Measurements from ENCODE around the gene CUBN. TPM values are rescaled to one million over a fixed set of nuclear protein-coding genes. Genes with fewer than 3 reads are reported as not detected.
"Not testable (repeated sequence)": the region's sequence is repeated elsewhere in the genome, so short reads cannot be mapped to it uniquely, and the experiment has no call there.

The CUBN gene
- total RNA-seq, 1 donor from 2014 or later, result 0.12 TPM

DNA sequence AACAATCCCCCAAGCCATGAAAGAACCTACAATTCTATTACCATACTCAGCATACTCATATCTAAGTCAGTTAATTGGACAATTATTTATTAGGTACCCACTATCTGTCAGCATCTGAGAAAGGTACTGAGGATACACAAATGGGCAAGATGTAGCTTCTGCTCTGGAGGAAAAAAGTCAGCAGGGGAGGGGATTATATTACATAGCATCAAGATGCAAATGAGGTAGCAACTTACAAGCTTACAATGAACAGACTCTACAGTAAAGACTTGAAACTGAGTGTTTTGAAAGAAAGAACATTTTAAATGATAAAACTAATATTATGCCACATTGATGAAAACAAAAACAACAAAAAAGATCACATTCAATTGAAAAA, 10.8 kb upstream of the CUBN start:
- no peak for ATAC-seq

DNA sequence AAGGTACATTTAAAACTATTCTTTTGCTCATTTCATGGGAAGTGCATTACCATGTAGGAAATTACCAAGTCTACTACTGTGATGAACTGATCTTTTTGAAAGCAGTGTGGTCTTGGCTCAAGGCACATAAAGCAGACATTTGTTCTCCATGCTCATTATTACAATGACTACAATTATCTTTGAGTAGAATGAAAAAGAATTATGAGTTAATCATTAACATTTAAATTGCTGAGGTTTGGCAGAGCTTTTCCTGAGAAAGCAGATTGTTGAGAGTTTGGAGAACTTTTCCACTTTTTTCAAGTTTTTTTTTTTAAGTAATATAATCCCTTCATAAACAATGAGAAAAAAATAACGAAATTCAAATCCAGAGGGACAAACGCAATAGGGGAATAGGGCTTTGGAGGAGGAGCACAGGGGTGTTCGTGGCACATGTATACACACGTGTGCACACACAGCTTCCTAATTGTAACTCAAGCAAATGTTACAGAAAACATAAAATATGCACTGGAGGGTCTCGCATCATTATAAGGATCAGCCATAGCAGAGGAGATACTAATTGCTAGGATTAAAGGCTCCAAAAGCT, 8.9 kb upstream of the CUBN start:
- no peak for ATAC-seq

DNA sequence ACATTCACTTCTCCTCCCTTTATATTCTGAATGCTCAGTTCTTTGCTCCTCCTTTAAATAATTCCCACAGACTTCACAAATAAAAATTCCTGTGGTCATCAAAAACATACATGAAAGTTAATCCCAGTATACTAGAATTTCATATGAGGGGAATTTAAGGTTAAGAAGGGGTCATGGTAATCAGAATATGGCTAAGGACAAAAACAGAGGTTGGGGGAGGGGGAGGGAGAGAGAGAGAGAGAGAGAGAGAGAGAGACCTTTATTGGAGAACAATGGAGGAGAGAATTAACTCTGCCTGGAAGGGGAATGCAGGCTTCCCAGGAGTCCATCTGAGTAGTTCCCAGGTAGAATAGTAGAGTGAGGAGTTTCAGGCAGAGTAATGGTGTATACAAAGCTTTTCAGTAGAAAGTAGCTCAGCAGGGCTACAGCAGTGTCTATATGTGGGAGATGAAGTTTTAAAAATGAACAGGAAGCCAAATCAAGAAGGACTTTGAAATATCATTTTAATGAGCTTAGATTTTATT, 5.2 kb upstream of the CUBN start:
- no peak for ATAC-seq

DNA sequence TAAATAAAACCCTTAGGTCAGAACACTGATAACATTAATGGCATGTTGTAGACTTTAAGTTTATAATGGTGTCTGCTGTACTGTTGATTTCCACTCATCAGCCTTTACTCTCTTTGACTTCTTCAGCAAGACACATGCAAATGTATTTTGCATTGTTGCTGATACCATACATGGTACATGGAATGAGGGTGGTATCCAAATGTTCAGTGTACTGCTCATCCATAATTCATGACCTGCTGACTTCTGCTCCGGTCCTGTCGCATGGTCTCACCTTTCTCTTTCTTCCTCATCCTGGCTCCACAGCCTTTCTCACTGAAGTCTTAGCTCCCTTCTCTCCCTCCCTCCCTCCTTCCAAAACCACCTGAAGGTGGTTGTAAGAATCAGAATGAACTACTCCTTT, 4.7 kb upstream of the CUBN start:
- no peak for ATAC-seq

DNA sequence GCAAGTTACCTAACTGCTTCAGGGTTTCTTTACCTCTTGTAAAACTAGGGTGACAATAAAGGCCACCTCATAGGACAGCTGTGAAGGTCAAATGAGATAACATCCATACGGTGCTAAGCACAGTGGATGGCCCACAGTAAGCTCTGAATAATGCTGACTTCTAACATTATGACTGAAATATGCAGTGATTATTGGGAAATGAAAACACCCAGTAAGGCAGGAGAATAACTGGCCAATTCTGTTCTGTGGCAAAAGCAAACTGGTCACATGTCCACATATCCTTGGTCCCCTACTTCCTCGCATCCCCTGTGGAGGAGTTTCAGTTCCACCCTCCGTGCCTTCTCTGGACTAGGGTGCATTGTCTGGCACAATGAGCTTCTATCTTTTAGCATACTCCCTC, 1.4 kb downstream of the CUBN start:
- no peak for ATAC-seq

DNA sequence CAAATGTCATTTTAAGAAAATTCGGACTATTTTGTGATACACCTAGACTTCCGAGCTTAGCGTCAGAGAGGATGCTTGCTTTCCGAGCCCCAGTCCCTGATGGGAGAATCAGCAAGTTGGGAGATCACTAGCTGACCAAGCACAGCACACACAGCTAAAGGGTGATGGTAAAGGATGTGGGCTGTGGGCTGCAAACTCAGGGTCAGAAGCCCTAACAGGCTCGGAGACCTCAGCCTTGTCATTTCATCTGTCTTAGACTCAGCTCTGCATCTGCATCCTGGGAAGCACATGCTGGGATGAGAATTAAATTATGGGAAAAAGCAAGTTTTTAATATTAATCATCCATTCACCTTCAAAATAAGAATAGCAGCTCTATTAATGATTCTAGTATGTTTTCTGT, 3.3 kb downstream of the CUBN start:
- ATAC-seq, result no peak

DNA sequence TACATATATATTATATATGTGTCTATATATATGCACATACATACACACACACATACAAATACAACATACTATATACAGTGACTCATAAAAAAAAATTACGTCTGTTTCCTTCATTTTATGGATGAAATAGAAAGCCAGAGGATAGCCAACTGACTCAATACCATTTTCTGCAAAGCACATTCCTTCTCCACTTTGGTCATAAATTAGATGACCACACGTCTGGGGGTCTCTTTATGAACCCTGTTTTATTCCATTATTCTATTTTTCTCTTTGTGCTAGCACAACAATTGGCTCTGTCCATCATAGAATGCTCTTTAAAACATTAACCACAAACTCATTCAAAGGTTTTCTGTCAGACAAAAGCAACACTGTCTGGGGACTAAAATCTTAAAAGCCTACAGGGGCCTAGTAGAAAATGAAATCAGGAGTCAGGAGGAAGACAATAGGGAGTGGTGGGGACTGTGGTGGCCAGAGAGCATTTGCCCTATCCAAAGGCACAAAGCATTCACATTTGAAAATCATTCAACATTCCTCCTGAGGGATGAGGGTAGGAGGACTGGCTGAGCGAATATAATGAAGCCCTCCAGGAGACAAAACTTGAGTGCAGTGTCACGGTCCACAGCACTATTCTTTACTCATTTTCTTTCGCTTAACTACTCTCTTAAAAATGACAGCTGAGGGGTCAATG, 4.3 kb downstream of the CUBN start:
- ATAC-seq, result no peak

DNA sequence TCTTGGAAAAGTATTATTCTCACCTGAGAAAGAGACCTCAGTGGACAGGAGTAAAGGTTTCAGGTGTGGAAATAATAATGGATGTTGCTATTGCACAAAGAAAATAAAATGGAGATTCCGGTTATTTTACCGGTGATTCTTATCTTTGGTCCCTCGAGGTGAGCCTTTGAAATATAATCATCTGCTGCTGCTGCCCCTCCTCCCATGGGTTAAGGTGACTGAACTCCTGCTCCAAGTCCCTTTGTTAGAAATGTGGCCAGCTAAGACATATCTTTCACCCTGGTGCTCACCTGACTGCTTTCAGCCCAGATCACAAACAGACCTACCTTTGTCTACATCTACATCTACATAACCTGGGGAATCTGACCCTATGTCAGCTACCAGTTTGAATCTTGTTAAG, 5.7 kb downstream of the CUBN start:
- no peak for ATAC-seq

DNA sequence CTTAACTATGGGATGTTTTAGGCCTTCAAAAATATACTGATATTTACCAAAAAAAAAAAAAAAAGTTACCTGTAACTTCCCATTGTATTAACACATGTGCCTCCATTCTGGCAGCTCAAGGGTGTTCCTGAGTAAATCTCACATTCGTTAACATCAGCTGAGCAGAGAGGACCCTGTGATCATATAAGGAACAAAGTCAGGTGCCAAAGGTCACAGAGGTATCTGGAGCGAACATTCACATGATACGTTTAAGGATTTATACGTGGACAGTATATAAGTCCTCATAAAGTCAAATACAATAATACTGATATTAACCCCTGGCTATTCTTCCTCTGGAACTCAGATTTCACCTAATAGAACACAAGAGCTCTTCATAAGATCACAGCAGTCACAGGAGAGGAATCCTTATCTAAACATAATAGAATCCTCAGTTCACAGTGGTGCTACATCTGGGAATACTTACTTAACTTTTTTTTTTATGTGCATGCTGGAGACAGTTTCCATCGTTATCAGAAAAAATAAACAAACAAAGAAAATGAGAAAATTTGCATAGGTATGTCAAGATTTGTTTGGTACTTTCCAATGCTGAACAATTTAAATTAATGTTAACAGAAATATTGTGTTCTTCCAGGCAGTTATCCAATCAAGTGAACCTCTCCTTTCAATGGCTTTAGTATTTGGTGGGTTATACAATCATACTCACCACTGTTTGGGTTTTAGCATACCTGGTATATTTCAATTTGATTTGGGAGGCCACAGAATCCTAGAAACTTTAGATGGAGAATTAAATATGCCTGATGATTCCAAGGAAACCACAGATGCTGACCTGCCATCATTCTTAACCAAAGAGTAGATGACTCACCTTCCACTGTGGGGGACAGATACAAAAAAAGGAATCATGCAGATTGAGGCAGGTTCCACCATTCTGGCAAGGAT, 6.6 kb downstream of the CUBN start:
- no peak for ATAC-seq

DNA sequence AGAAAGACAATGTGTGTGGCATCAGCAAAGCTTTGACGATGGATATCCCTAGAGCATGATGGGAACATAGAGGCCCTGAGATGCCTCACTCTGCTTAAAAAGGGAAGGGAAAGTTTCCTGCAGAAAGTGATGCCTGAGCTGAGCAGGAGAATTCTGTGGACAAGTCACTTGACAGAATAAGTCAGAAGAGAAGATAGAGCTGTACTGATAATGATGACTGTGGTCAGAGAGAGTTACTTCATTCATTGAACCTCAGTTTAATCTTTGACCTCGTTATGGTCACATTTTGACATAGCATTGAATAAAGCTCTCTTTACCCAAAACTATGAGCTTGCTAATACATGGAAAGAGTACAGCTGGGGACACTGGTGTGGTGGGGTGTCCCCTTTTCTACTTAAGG, 7.6 kb downstream of the CUBN start:
- no peak for ATAC-seq

DNA sequence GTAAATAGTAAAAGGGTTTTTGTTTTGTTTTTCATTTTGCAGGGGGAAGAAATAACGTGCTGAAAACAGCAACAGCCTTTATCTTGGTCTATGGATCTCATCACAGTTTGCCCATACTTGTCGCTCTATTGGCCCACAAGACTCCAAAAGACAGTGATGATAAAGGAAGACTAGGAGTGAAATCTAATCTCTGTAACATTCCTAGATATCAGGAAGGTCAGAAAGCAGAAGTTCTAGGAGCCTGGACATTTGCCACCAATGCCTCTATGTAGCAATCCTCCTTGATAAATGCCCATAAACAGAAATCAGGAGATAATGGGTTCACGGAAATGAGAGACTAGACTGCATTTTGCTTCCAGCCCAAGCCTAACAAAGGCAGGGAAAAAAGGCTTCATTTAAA, 8.9 kb downstream of the CUBN start:
- no peak for ATAC-seq

DNA sequence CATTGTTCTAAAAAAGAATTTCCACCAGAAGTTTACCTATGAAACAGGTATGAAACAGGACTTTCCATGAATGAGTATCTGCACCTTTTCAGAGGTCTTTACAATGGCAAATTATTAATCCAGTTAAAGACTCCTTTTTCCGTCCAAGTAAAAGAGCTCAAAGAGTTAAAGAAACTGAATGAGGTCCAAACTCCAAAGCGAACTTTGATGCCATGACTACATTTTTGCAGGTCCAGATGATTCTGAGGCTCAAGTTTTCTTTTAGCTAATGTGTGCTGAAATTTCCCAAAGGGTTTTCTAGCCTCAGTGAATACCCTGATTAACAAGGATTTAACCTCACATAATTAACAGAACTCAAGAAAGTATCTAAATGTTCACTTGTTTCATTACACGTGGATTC, 9.8 kb downstream of the CUBN start:
- ATAC-seq, result no peak

DNA sequence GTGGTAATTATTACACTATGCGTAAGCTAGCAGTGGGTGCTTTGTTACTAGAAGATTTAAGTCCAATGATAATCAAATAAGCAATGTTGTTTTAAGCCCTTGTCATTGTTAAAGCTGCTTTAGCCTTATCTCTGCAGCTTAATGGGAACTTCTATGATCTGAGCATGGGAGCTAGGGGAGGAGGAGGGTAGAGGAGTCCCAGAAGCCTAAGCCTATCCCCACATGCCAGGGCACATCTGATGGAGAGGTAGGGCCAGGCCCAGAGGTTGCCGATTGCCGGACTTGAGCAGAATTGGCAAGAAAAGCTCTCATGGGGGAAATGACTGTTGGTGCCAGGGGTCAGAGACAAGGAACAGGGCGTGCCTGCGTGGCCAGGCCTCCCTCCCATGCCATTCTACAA, 13.4 kb downstream of the CUBN start:
- ATAC-seq, result peak; percentile 20

DNA sequence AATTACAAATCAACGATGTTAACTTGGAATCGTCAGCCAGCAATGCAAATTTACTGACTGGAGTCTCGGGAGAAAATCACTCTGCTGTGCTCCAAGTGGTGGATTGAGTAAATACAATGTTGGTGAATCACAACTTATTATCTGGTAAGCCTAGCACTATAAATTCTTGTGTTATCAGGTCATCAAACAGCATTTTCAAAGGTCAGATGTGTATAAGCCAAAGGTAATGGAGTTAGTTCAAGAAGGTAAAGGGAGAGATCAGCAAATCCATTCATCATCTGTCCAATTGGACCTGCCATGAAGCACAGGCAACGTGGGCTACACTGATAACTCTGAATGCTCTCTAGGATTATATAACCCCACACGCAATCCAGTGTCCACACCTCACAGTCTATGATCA, 13.9 kb downstream of the CUBN start:
- ATAC-seq, result no peak

DNA sequence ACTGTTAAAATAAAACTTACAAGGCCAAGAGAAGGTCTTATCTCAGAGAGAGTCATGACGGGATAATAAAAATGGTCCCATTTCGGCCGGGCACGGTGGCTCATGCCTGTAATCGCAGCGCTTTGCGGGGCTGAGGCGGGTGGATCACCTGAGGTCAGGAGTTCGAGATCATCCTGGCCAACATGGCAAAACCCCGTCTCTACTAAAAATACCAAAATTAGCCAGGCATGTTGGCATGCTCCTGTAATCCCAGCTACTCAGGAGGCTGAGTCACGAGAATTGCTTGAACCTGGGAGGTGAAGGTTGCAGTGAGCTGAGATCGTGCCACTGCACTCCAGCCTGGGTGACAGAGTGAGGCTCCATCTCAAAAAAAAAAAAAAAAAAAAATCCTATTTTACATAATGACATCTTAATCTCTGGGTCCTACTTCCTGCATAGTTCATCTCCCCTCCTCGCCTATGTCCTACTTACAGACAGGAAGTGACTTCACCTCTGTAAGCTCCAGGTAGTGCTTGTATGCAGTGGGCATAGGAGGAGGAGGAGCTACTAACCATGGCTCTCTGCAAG, 14.7 kb downstream of the CUBN start:
- not testable (repeated sequence) for ATAC-seq

DNA sequence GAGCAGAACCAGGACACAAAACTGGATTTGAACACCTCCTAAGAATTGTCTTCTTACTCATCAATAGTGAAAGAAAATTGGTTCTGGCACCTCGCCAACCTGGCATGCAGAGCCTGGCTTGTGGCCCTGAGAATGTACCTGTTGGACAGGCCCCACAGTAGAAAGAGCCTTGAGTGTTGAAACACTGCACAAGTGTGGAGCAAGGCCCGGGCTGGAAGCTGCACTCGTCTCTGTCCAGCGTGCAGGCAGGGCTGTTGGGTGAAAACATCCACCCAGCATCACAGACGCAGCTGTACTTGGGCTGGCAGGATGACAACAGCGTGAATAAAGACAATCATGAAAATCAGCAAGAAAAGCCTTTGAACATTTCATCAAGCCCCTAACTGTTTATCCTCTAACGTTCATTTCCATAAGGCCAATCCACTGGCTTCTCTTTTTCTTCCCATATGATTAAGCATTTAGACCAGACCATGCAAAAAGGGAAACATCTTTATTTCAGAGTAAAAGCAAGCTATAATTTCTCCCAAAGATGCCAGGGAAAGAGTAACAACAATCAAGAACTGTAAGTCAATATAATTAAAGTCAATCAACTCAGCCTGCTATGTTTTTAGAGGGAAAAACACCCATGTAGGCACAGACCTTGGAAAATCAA, 15.6 kb downstream of the CUBN start:
- ATAC-seq, result no peak

DNA sequence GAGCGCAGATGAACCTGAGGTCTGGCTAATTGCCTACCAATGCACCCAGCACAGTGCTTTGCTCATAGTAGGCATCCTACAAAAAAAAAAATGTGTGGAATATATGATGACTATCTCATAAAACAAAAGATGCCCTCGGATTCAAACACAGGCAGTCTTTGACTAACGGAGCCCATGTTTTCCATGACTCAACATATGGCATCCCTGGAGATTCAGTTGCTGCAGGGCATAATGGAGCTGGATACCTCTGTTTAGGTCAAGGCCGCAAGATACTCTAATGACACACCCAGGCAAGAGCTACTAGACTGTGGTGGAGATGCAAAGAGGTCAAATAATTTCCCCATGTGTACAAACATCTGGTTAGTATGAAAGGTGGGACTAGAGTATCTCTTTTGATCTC, 16.3 kb downstream of the CUBN start:
- ATAC-seq, result no peak

DNA sequence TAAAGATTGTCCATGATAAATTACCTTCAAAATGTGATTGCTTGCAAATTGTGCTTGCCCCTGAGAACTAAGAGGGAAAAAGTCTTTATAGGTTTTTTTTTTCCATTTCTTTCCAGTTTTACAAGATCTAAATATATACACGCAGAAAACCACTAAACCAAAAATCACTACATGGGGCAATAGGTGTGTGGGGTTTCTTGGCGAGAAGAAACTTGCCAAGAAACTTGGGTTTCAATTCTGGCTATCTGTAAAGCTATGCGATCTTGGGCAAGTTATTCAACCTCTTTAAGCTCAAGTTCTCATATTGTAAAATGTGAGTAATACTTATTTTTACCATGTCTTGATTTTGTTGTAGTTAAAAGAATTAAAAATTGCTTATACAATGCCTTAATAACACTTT, 17.0 kb downstream of the CUBN start:
- no peak for ATAC-seq

DNA sequence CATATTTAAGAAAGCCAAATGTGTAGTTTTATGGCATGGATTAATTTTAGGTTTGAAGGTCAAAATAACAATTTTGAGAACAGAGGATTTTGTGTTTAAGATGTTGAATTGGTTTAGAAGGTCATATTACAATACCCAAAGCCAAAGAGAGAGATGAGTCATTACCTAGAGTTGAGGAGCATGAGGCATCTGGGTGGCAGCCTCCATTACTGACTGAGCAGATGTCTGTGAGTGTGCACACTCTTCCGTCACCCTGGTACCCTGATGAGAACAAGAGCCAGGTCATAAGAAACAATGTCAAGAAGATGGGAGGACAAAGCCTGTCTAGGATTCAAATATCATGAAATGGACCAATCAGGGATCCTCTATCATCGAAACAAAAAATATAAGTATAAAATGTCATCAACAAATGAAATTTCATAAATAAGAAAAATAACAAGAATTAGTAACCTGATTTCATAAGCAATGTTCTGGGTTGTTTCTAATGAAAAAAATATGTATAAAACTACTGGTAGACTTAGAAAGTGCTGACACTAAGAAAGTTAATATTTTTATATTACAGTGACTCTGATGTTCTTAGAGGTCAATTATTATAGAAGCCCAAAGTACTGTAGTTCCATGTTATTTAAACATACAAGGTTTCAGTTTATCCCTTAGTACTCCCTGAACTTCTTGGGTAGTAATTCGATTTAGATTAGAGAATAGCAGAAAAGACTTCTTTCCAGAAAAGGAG, 20.0 kb downstream of the CUBN start:
- no peak for ATAC-seq

DNA sequence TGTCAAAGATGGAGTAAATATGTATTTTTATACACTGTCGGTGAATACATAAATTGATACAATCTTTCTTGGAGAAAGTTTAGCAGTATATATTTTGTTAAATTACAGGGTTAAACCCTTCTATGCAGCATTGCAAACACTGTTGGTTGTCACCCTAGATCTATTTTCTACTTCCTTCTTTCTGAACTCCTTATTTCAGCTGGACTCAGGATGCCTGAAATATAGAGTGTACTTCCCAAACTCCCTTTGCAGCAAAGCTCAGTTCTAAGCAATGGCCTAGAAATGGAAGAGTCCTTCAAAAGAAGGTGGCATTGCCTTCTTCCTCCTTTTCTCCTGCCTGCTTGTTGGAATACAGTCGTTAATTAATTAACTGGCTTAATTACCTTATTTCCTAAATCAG, 20.6 kb downstream of the CUBN start:
- no peak for ATAC-seq

DNA sequence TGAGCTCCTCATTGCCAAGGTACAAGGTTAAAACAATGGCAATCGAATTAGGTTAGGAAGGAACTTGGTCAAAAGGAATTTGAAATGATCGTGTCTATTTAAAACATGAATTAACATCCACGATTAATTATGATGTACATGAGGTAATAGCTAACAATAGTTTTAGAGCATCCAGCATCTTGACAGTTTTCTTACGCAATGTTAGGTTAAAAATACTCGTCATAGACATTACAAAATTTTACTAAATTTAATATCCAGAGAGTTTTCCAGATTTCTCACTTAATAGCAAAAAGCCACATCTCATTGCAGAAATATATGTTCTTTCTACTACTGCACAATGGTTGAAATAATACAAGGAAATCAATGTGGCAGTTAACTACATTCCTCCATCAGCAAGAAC, 22.6 kb downstream of the CUBN start:
- no peak for ATAC-seq

DNA sequence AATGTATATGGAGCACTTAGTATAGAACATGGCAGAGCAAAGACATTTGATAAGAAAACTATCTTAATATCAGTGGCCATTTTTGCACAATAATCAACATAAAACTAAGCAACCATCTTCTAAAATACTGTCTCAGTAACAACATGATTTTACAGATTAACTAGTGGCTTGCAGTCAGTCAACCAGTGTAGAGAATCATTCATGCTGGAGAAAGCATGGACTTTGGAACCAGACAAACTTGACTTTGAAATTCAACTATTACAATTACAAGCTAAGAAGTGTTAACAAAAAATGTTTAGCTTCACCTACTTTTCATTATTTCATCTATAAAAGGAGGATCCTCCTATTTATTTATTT, 27.7 kb downstream of the CUBN start:
- ATAC-seq, result no peak
